Measurements from ENCODE around the gene RUSC1. TPM values are rescaled to one million over a fixed set of nuclear protein-coding genes. Genes with fewer than 3 reads are reported as not detected.

Gene RUSC1
- total RNA-seq, 4 donors from 2014 or later, result 33.7 to 42.2 (median 41.1) TPM

DNA sequence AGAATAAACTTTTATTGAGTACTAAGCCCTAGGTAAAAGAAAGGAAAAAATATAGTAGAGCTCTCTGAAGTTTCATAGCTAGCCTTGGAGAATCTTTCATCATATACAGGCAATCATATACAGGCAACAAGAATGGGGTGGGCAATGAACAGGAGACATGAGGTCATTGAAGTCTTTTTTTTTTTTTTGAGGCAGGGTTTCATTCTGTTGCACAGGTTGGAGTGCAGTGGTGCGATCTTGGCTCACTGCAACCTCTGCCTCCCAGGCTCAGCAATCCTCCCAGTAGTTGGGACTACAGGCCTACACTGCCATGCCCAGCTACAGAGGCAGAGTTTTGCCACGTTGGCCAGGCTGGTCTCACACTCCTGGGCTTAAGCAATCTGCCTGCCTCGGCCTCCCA lies 22.1 kb downstream of the RUSC1 start:
- WGBS, 2 donors, result 93 to 96% methylated on average over 3 of the region's 3 CpGs
- intact Hi-C loops (cut with DNase I; ENCODE audit: low total_unique reads), result no loop called here
- no peak for TF ChIP-seq POLR2A (IDR thresholded peaks at IDR 0.05)
- TF ChIP-seq, protein P1, sequence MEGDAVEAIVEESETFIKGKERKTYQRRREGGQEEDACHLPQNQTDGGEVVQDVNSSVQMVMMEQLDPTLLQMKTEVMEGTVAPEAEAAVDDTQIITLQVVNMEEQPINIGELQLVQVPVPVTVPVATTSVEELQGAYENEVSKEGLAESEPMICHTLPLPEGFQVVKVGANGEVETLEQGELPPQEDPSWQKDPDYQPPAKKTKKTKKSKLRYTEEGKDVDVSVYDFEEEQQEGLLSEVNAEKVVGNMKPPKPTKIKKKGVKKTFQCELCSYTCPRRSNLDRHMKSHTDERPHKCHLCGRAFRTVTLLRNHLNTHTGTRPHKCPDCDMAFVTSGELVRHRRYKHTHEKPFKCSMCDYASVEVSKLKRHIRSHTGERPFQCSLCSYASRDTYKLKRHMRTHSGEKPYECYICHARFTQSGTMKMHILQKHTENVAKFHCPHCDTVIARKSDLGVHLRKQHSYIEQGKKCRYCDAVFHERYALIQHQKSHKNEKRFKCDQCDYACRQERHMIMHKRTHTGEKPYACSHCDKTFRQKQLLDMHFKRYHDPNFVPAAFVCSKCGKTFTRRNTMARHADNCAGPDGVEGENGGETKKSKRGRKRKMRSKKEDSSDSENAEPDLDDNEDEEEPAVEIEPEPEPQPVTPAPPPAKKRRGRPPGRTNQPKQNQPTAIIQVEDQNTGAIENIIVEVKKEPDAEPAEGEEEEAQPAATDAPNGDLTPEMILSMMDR (IDR thresholded peaks at IDR 0.05), result no peak
- no peak overlapping the region for H3K4me3 ChIP-seq (ENCODE audit: low read depth, poor library complexity, severe bottlenecking)
- DNase-seq (ENCODE audit: low spot score in 2 of 2), result no peak

GRCh38 chr1:155352631-155353030 lies 31.9 kb downstream of the RUSC1 start:
- H3K4me3 ChIP-seq (ENCODE audit: low read depth, poor library complexity, severe bottlenecking), result no peak overlapping the region
- no peak for DNase-seq (ENCODE audit: low spot score in 2 of 2)
- intact Hi-C loops (cut with DNase I; ENCODE audit: low total_unique reads), result no loop called here
- TF ChIP-seq, protein P1 (IDR thresholded peaks at IDR 0.05), result no peak
- TF ChIP-seq POLR2A (IDR thresholded peaks at IDR 0.05), result no peak
- WGBS, 2 donors, result 42 to 51% methylated on average over 6 of the region's 6 CpGs

DNA sequence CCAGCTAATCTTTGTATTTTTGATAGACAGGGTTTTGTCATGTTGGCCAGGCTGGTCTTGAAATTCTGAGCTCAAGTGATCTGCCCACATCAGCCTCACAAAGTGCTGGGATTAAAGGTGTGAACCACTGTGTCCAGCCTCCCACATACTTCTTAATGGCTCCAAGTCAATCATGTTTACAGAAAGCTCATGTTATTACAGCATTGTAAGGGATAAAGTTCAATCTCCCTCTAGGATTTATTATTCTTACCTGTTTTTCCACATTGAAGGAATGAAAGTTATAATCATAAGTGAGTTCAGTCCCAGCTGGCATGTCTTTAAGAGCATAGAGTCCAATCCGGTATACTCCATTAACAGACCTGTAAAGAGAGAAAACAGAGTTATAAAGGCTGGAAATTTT lies 39.4 kb downstream of the RUSC1 start:
- intact Hi-C loops (cut with DNase I; ENCODE audit: low total_unique reads), result no loop called here
- no peak overlapping the region for H3K4me3 ChIP-seq (ENCODE audit: low read depth, poor library complexity, severe bottlenecking)
- 96 to 100% methylated on average over 1 of the region's 1 CpG for WGBS, 2 donors
- DNase-seq (ENCODE audit: low spot score in 2 of 2), result no peak
- TF ChIP-seq POLR2A (IDR thresholded peaks at IDR 0.05), result no peak
- TF ChIP-seq, protein P1 (IDR thresholded peaks at IDR 0.05), result no peak

DNA sequence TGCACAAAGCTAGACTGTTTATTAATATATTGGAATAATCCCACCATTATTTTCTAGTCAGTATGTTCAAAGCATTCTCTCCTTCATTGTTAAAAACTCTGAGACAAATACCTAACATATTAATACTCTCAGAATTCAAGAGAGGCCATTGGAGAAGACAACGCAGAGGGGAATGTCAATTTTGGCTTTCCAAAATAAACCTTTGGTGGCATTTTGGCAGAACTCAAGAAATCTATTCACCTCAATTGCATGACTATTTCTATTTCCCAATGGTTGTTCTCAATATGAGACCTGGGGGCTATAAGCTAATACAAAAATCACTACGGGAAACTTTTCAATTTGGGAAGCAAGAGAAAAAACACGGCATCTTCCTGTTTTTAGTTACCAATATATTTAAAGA lies 58.5 kb downstream of the RUSC1 start:
- WGBS, 2 donors, result 36 to 47% methylated on average over 3 of the region's 3 CpGs
- H3K4me3 ChIP-seq (ENCODE audit: low read depth, poor library complexity, severe bottlenecking), result no peak overlapping the region
- TF ChIP-seq, protein P1 (IDR thresholded peaks at IDR 0.05), result no peak
- no peak for TF ChIP-seq POLR2A (IDR thresholded peaks at IDR 0.05)
- no peak for DNase-seq (ENCODE audit: low spot score in 2 of 2)
- intact Hi-C loops (cut with DNase I; ENCODE audit: low total_unique reads), result no loop called here

GRCh38 chr1:155379631-155380090 lies 59.0 kb downstream of the RUSC1 start:
- TF ChIP-seq, protein P1 (IDR thresholded peaks at IDR 0.05), result no peak
- no peak for TF ChIP-seq POLR2A (IDR thresholded peaks at IDR 0.05)
- DNase-seq (ENCODE audit: low spot score in 2 of 2), result no peak
- H3K4me3 ChIP-seq (ENCODE audit: low read depth, poor library complexity, severe bottlenecking), result no peak overlapping the region
- intact Hi-C loops (cut with DNase I; ENCODE audit: low total_unique reads), result no loop called here

MicroRNAs encoded within 50 kb of the gene (microRNA counts, 767-probe panel; counts per million panel counts)
- 0 to 358 counts per million in 2 donors for microRNA hsa-miR-555

Small RNA genes within 50 kb of the gene (microRNA-seq; reads per million reads assigned to microRNA genes)
- 0 reads per million in 2 donors for gene MIR555 (ENCODE audit: borderline number of aligned reads in 1 of 2, borderline replicate concordance in 2 of 2)

Other genes starting within 250 kb of the RUSC1 start
- gene EFNA3, start 242.1 kb upstream of the RUSC1 start, total RNA-seq, result 100 to 1,000 TPM; 111 to 150 (median 129) TPM
- 100 to 1,000 TPM; 125 to 235 (median 185) TPM for gene EFNA1, start 193.0 kb upstream of the RUSC1 start, total RNA-seq
- gene SLC50A1, start 185.0 kb upstream of the RUSC1 start, total RNA-seq, result 10 to 100 TPM; 33.3 to 59.4 (median 43.7) TPM
- gene DPM3, start 180.4 kb upstream of the RUSC1 start, total RNA-seq, result 10 to 100 TPM; 19.2 to 74.7 (median 36.9) TPM
- 100 to 1,000 TPM in 2 of 4 donors, 10 to 100 TPM in 2; 48.6 to 109 (median 97.6) TPM for gene KRTCAP2, start 147.6 kb upstream of the RUSC1 start, total RNA-seq
- gene TRIM46, start 147.0 kb upstream of the RUSC1 start, total RNA-seq, result 1 to 10 TPM in 1 of 4 donors, under 1 TPM in 2, not detected in 1; 0.17 to 1.2 (median 0.62) TPM
- 10 to 100 TPM; 15.6 to 26.6 (median 20.2) TPM for gene THBS3, start 113.0 kb upstream of the RUSC1 start, total RNA-seq
- 10 to 100 TPM; 20.5 to 54.8 (median 40.8) TPM for gene MTX1, start 112.2 kb upstream of the RUSC1 start, total RNA-seq
- 10 to 100 TPM in 3 of 4 donors, 1 to 10 TPM in 1; 9.6 to 26.0 (median 18.7) TPM for gene ENTREP3, start 65.4 kb upstream of the RUSC1 start, total RNA-seq
- gene SCAMP3, start 58.5 kb upstream of the RUSC1 start, total RNA-seq, result 10 to 100 TPM; 67.8 to 96.9 (median 87.6) TPM
- 10 to 100 TPM; 24.6 to 55.8 (median 38.0) TPM for gene CLK2, start 47.4 kb upstream of the RUSC1 start, total RNA-seq
- gene HCN3, start 43.4 kb upstream of the RUSC1 start, total RNA-seq, result 1 to 10 TPM; 5.4 to 8.5 (median 6.4) TPM
- 1 to 10 TPM in 2 of 4 donors, under 1 TPM in 2; 0.13 to 1.7 (median 0.77) TPM for gene PKLR, start 19.5 kb upstream of the RUSC1 start, total RNA-seq
- gene FDPS, start 12.0 kb upstream of the RUSC1 start, total RNA-seq, result 100 to 1,000 TPM in 3 of 4 donors, 10 to 100 TPM in 1; 98.5 to 185 (median 141) TPM
- gene ASH1L, start 241.9 kb downstream of the RUSC1 start, total RNA-seq, result 10 to 100 TPM; 40.6 to 59.4 (median 49.9) TPM